Chondrocyte (in vitro differentiated cells): ENCODE measurements around the gene RPUSD3. TPM values are rescaled to one million over a fixed set of nuclear protein-coding genes. Genes with fewer than 3 reads are reported as not detected.

Source experiments
- DNase-seq: peaks from one replicate; pipeline ENCODE4 v3.0.0; 2021; ENCODE audit warnings: mixed read lengths, low spot score
- H3K27ac Mint-ChIP-seq: one replicate; pipeline ENCODE4 v1.8.0; 2021; ENCODE audit warnings: mild to moderate bottlenecking, moderate library complexity, mixed read lengths; ENCODE audit not compliant: unreplicated experiment
- H3K27me3 Mint-ChIP-seq: 2 replicates; pipeline ENCODE4 v1.8.0; 2021; ENCODE audit warnings: low read depth, mixed read lengths
- H3K36me3 Mint-ChIP-seq: 2 replicates; pipeline ENCODE4 v1.8.0; 2021; ENCODE audit warnings: low read depth, mixed read lengths
- H3K4me1 Mint-ChIP-seq: 2 replicates; pipeline ENCODE4 v1.8.0; 2021; ENCODE audit warnings: low read depth, mild to moderate bottlenecking, mixed read lengths
- H3K4me3 Mint-ChIP-seq: one replicate; pipeline ENCODE4 v1.8.0; 2021; ENCODE audit warnings: mild to moderate bottlenecking, moderate library complexity, mixed read lengths; ENCODE audit not compliant: unreplicated experiment
- H3K9me3 Mint-ChIP-seq: 2 replicates; pipeline ENCODE4 v1.8.0; 2021; ENCODE audit warnings: low read depth, mixed read lengths
- CTCF ChIP-seq: fragments of 200-600 bp; sonication (generic); IDR thresholded peaks from 2 replicates; pipeline ENCODE4 v1.5.0; 2021; ENCODE audit warnings: antibody characterized with exemption, mild to moderate bottlenecking, moderate library complexity
- total RNA-seq: library from RNA; stranded (reverse); gene quantifications from 3 replicates; pipeline ENCODE4 v1.2.1, GENCODE V29; 2021

Gene RPUSD3
- total RNA-seq, 1 donor from 2014 or later: 27.7 TPM

DNA sequence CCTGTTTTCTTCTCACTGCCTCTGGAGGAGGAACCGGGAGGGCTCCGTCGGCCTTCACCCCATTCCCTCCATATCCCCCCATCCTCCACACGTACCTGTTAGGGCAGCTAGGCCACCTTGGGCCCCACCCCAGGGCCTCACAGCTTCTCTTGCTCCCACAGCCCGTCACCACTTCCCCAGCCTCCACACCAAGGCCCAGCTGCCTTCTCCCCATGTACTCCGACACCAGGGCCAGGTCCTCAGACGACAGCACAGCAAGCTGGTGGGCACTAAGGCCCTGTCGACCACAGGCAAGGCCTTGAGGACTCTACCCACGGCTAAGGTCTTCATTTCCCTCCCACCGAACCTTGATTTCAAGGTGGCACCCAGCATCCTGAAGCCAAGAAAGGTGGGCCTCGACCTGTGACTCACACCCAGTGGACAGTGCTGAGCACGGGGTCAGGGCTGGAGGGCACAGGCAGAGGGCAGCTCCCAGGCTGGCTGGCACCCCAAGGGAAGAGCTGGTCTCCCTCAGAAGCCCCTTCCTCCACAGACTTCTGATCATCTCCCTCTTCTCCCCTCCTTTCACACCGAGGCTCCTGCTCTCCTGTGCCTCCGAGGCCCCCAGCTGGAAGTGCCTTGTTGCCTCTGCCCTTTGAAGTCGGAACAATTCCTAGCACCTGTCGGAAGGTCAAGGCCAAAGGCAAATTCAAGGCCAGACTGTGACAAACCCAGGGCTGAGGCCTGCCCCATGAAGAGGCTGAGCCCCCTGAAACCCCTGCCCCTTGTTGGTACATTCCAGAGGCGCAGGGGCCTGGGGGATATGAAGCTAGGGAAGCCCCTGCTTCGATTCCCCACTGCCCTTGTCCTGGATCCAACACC lies 9.1 kb downstream of the RPUSD3 start:
- H3K27me3 Mint-ChIP-seq: no peaks in the 10 kb centered on the region

DNA sequence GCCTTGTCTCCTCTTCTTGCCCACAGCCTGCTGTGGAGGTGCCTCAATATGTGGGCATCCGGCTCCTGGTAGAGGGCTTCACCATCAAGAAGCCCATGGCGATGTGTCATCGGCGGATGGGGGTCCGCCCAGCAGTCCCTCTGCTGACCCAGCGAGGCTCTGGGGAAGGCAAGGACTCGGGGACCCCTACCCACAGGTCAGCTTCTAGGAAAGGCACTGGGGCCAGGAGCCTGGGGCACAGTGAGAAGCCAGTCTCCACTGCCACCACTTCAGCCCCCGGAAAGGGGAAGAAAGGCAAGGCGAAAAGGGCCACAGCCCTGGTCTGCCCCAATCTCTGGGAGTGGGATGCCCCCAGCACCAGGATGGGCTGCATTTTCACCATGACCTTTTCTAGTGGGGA lies 10.7 kb downstream of the RPUSD3 start:
- no peaks in the 10 kb centered on the region for H3K27me3 Mint-ChIP-seq
- H3K36me3 Mint-ChIP-seq: peaks cover 17% of the 10 kb centered on the region
- DNase-seq: peak; percentile 79
- H3K4me1 Mint-ChIP-seq: no peaks in the 10 kb centered on the region
- no peaks in the 10 kb centered on the region for H3K9me3 Mint-ChIP-seq
- H3K27ac Mint-ChIP-seq: no peak overlapping the region
- H3K4me3 Mint-ChIP-seq: no peak overlapping the region
- no peak for TF ChIP-seq CTCF

More for the DNA sequence above, 9.1 kb downstream of the RPUSD3 start:
- Mint-ChIP-seq H3K4me1 (no peaks in the 10 kb centered on the region), H3K9me3 (no peaks in the 10 kb centered on the region), H3K4me3 (no peak overlapping the region), H3K36me3 (peaks cover 16% of the 10 kb centered on the region), H3K27ac (no peak overlapping the region)
- no peak for DNase-seq
- TF ChIP-seq CTCF: no peak

GRCh38 chr3:9831253-9831652 lies 12.6 kb downstream of the RPUSD3 start:
- H3K4me1 Mint-ChIP-seq: no peaks in the 10 kb centered on the region
- no peak for TF ChIP-seq CTCF
- no peak for DNase-seq
- no peaks in the 10 kb centered on the region for H3K9me3 Mint-ChIP-seq
- H3K4me3 Mint-ChIP-seq: no peak overlapping the region
- no peaks in the 10 kb centered on the region for H3K27me3 Mint-ChIP-seq
- H3K36me3 Mint-ChIP-seq: peaks cover 15% of the 10 kb centered on the region
- no peak overlapping the region for H3K27ac Mint-ChIP-seq

GRCh38 chr3:9828801-9829755 lies 14.7 kb downstream of the RPUSD3 start:
- DNase-seq: no peak
- no peak for TF ChIP-seq CTCF
- no peaks in the 10 kb centered on the region for H3K4me1 Mint-ChIP-seq
- H3K27ac Mint-ChIP-seq: no peak overlapping the region
- no peak overlapping the region for H3K4me3 Mint-ChIP-seq
- peaks cover 8% of the 10 kb centered on the region for H3K36me3 Mint-ChIP-seq
- no peaks in the 10 kb centered on the region for H3K9me3 Mint-ChIP-seq
- no peaks in the 10 kb centered on the region for H3K27me3 Mint-ChIP-seq
